ENCODE results near the gene SEC24A. TPM values are rescaled to one million over a fixed set of nuclear protein-coding genes. Genes with fewer than 3 reads are reported as not detected.

Gene SEC24A
- total and polyA plus RNA-seq, 2 donors (not counting 3 experiments of a cell fraction or from before 2014, with no cell fraction given), result 19.8 to 30.0 TPM

GRCh38 chr5:134611515-134611914 is 37.1 kb upstream of the SEC24A start:
- no peak overlapping the region for H2AFZ ChIP-seq (ENCODE audit: low read depth, low read length)
- H3K79me2 ChIP-seq (ENCODE audit: control insufficient read depth, insufficient read depth, low read length), result no peaks in the 10 kb centered on the region
- FAIRE-seq (no peak), DNase-seq (ENCODE audit: low read depth, low spot score) (no peak)
- H3K4me2 ChIP-seq (ENCODE audit: insufficient read depth, low read length), result no peak overlapping the region
- H3K9me3 ChIP-seq (replicated peaks; ENCODE audit: control insufficient read depth, insufficient read depth, low read length), result no peaks in the 10 kb centered on the region
- peaks cover 8% of the 10 kb centered on the region for H3K4me1 ChIP-seq (ENCODE audit: control insufficient read depth, extremely low read depth, insufficient read depth, low read length)
- no peak overlapping the region for H3K27ac ChIP-seq (ENCODE audit: insufficient read depth, low read depth, low read length)
- BruUV-seq (replicated peaks), result no TSS peak
- ChIA-PET CTCF (no interaction called here), POLR2A (no interaction called here)
- dilution Hi-C loops (cut with MboI; ENCODE audit: extremely low pct_ligation_motif_present, low sequenced_read_pairs), result no loop called here
- H4K20me1 ChIP-seq (replicated peaks; ENCODE audit: control insufficient read depth, extremely low read depth, insufficient read depth, low read length), result no peaks in the 10 kb centered on the region
- TF ChIP-seq GATA2 (IDR thresholded peaks at IDR 0.05; ENCODE audit: insufficient read depth, insufficient read length, low read depth, low read length), result no peak
- TF ChIP-seq POLR2A (IDR thresholded peaks at IDR 0.05; ENCODE audit: low read depth, low read length), result no peak
- TF ChIP-seq CTCF (IDR thresholded peaks at IDR 0.05; ENCODE audit: extremely low read depth in 1 of 2, insufficient read depth in 1 of 2, low read depth in 1 of 2, low read length in 2 of 2), result no peak
- no peak for TF ChIP-seq MAX (IDR thresholded peaks at IDR 0.05; ENCODE audit: insufficient read depth, insufficient read length)
- no peak for TF ChIP-seq FOS (IDR thresholded peaks at IDR 0.05; ENCODE audit: borderline replicate concordance, insufficient read depth, low read length)
- TF ChIP-seq POLR2AphosphoS5 (IDR thresholded peaks at IDR 0.05; ENCODE audit: insufficient read depth, low read depth, low read length), result no peak
- TF ChIP-seq EZH2 (IDR thresholded peaks at IDR 0.05; ENCODE audit: borderline replicate concordance, low read depth, low read length, severe bottlenecking), result no peak
- TF ChIP-seq JUN (IDR thresholded peaks at IDR 0.05; ENCODE audit: borderline replicate concordance, insufficient read depth, insufficient read length, low read depth), result no peak
- TF ChIP-seq MYC (IDR thresholded peaks at IDR 0.05; ENCODE audit: low read depth, low read length), result no peak
- H3K9me1 ChIP-seq (replicated peaks; ENCODE audit: control insufficient read depth, extremely low read depth, insufficient read depth, low read length), result no peaks in the 10 kb centered on the region
- peaks cover 10 to 14% of the 10 kb centered on the region in 2 experiments for H3K36me3 ChIP-seq (ENCODE audit: control insufficient read depth in 2 of 2, extremely low read depth in 1 of 2, insufficient read depth in 2 of 2, low read length in 2 of 2)
- H3K27me3 ChIP-seq (ENCODE audit: control insufficient read depth in 2 of 2, insufficient read depth in 2 of 2, low read length in 2 of 2), result no peaks in the 10 kb centered on the region
- intact Hi-C loops (cut with micrococcal nuclease), result no loop called here
- no peak overlapping the region for H3K9ac ChIP-seq (replicated peaks; ENCODE audit: extremely low read depth, insufficient read depth, low read length)
- no peak overlapping the region for H3K4me3 ChIP-seq (replicated peaks in 1 of 3; ENCODE audit: insufficient read depth in 1 of 3, low read depth in 1 of 3, low read length in 3 of 3)

Data from endothelial cell of umbilical vein (primary cell).